H1 (cell line): Measurements from ENCODE around the gene XCL1. TPM values are rescaled to one million over a fixed set of nuclear protein-coding genes. Genes with fewer than 3 reads are reported as not detected.

Source experiments
- CTCF ChIA-PET: fragments of 300-600 bp; sonication (Branson Sonifier 250); formaldehyde crosslinking; loops from one replicate; lab custom pipeline; 2021; ENCODE audit not compliant: partially characterized antibody; lab: Charles Lee
- POLR2A ChIA-PET: fragments of 300-600 bp; sonication (Branson Sonifier 250); formaldehyde crosslinking; loops from one replicate; lab custom pipeline; 2021; ENCODE audit warnings: inconsistent platforms; ENCODE audit not compliant: partially characterized antibody; lab: Charles Lee
- DNase-seq, 2 experiments: peaks; one replicate each; pipeline versions ENCODE4 v3.0.0 to v3.0.0-alpha.2; 2010 to 2022; ENCODE audit warnings: low spot score in 2 of 2, low read depth in 1 of 2, mixed read lengths in 1 of 2
- FAIRE-seq: peaks from 2 replicates; lab custom pipeline; 2011; peaks lifted over from hg19 to GRCh38; lab: Jason Lieb, UNC
- H2AFZ ChIP-seq: 2 replicates; pipeline ENCODE4 v1.8.1; 2012; ENCODE audit warnings: low read length, inconsistent platforms
- H2AK5ac ChIP-seq: 2 replicates; pipeline ENCODE4 v1.6.1; 2013; ENCODE audit warnings: low read depth, low read length
- H2BK120ac ChIP-seq: replicated peaks from 2 replicates; pipeline ENCODE3; 2013; ENCODE audit warnings: low read depth, low read length, inconsistent platforms
- H2BK12ac ChIP-seq: 2 replicates; pipeline ENCODE4 v1.6.1; 2013; ENCODE audit warnings: low read depth, low read length
- H2BK15ac ChIP-seq: 2 replicates; pipeline ENCODE4 v1.6.1; 2013; ENCODE audit warnings: low read length
- H2BK20ac ChIP-seq: 2 replicates; pipeline ENCODE4 v1.6.1; 2013; ENCODE audit warnings: low read length
- H2BK5ac ChIP-seq: 2 replicates; pipeline ENCODE4 v1.6.1; 2013; ENCODE audit warnings: low read depth, low read length
- H3K14ac ChIP-seq: 2 replicates; pipeline ENCODE4 v1.6.1; 2013; ENCODE audit warnings: inconsistent platforms; ENCODE audit not compliant: insufficient read length
- H3K18ac ChIP-seq: 2 replicates; pipeline ENCODE4 v1.6.1; 2013; ENCODE audit warnings: low read length; ENCODE audit errors: extremely low read depth
- H3K23ac ChIP-seq: 2 replicates; pipeline ENCODE4 v1.6.1; 2013; ENCODE audit warnings: inconsistent platforms; ENCODE audit not compliant: insufficient read length
- H3K23me2 ChIP-seq: 2 replicates; pipeline ENCODE4 v1.6.1; 2013; ENCODE audit warnings: low read depth, low read length
- H3K27ac ChIP-seq: 2 replicates; pipeline ENCODE4 v1.6.1; 2011; ENCODE audit warnings: low read depth, low read length, inconsistent platforms
- H3K27me3 ChIP-seq, 4 experiments: replicated peaks in 1 of 4; 1 replicate in 1 of 4; 2 replicates in 3 of 4; pipeline versions ENCODE4 v1.6.1 to v1.8.1; 2011 to 2013; ENCODE audit warnings: low read length in 3 of 4, mild to moderate bottlenecking in 3 of 4, inconsistent platforms in 2 of 4, mixed read lengths in 2 of 4, moderate library complexity in 1 of 4; ENCODE audit not compliant: control insufficient read depth in 3 of 4, insufficient read depth in 3 of 4; ENCODE audit errors: extremely low read depth in 1 of 4
- H3K36me3 ChIP-seq, 4 experiments: 2 replicates each; pipeline versions ENCODE4 v1.6.1 to v1.8.1; 2011 to 2013; ENCODE audit warnings: mild to moderate bottlenecking in 4 of 4, low read length in 3 of 4, moderate library complexity in 2 of 4, control low read depth in 1 of 4, inconsistent platforms in 1 of 4; ENCODE audit not compliant: insufficient read depth in 4 of 4, control insufficient read depth in 2 of 4
- H3K4ac ChIP-seq: replicated peaks from 2 replicates; pipeline ENCODE3; 2013; ENCODE audit warnings: low read length, low read depth, mixed read lengths, inconsistent platforms; ENCODE audit not compliant: insufficient read length
- H3K4me1 ChIP-seq, 4 experiments: replicated peaks in 1 of 4; 1 replicate in 1 of 4; 2 replicates in 3 of 4; pipeline versions ENCODE4 v1.6.1 to v1.8.1; 2011 to 2013; ENCODE audit warnings: low read length in 3 of 4, inconsistent platforms in 2 of 4, mixed read lengths in 1 of 4; ENCODE audit not compliant: insufficient read depth in 4 of 4, control insufficient read depth in 3 of 4
- H3K4me2 ChIP-seq, 2 experiments: 2 replicates each; pipeline versions ENCODE4 v1.6.1 to v1.8.1; 2011 to 2013; ENCODE audit warnings: low read depth in 2 of 2, low read length in 2 of 2, control low read depth in 1 of 2, inconsistent platforms in 1 of 2, mild to moderate bottlenecking in 1 of 2; ENCODE audit not compliant: insufficient read depth in 1 of 2
- H3K4me3 ChIP-seq, 4 experiments: fragments of 200-600, 300-600 bp in 1 of 4; sonication (generic), shearing (Covaris generic), sonication (Bioruptor Twin) in 1 of 4; 2 replicates each; pipeline versions ENCODE4 v1.5.1 to v1.8.1; 2011 to 2016; ENCODE audit warnings: low read length in 4 of 4, low read depth in 3 of 4, control low read depth in 2 of 4, inconsistent platforms in 2 of 4, mild to moderate bottlenecking in 2 of 4, mixed read lengths in 1 of 4, moderate library complexity in 1 of 4; ENCODE audit not compliant: insufficient read depth in 2 of 4; ENCODE audit errors: extremely low read depth in 1 of 4
- H3K56ac ChIP-seq: replicated peaks from 2 replicates; pipeline ENCODE3; 2013; ENCODE audit warnings: low read depth, mild to moderate bottlenecking, mixed read lengths, low read length, inconsistent platforms; ENCODE audit not compliant: insufficient read length
- H3K79me1 ChIP-seq: 2 replicates; pipeline ENCODE4 v1.6.1; 2013; ENCODE audit warnings: low read depth, low read length, control low read depth
- H3K79me2 ChIP-seq, 2 experiments: 2 replicates each; pipeline versions ENCODE4 v1.6.1 to v1.8.1; 2012 to 2013; ENCODE audit warnings: low read length in 2 of 2, mild to moderate bottlenecking in 2 of 2, inconsistent platforms in 1 of 2; ENCODE audit not compliant: insufficient read depth in 2 of 2, control insufficient read depth in 1 of 2
- H3K9ac ChIP-seq, 4 experiments: replicated peaks in 1 of 4; 1 replicate in 1 of 4; 2 replicates in 3 of 4; pipeline versions ENCODE4 v1.6.1 to v1.8.1; 2011 to 2013; ENCODE audit warnings: low read depth in 3 of 4, low read length in 3 of 4, control low read depth in 2 of 4, mild to moderate bottlenecking in 2 of 4, moderate library complexity in 2 of 4, inconsistent platforms in 1 of 4; ENCODE audit errors: extremely low read depth in 1 of 4
- H3K9me3 ChIP-seq, 2 experiments: 2 replicates each; pipeline versions ENCODE4 v1.6.1 to v1.8.1; 2012 to 2013; ENCODE audit warnings: mild to moderate bottlenecking in 2 of 2, moderate library complexity in 2 of 2, control low read depth in 1 of 2, inconsistent platforms in 1 of 2, low read depth in 1 of 2, low read length in 1 of 2, mixed read lengths in 1 of 2; ENCODE audit not compliant: insufficient read depth in 2 of 2
- H4K20me1 ChIP-seq, 2 experiments: replicated peaks in 1 of 2; 2 replicates each; pipeline versions ENCODE3 to v1.8.1; 2011 to 2013; ENCODE audit warnings: inconsistent platforms in 2 of 2, low read length in 2 of 2, mild to moderate bottlenecking in 1 of 2; ENCODE audit not compliant: insufficient read depth in 2 of 2, control insufficient read depth in 1 of 2
- H4K5ac ChIP-seq: 2 replicates; pipeline ENCODE4 v1.6.1; 2013; ENCODE audit warnings: low read length, low read depth, mixed read lengths, inconsistent platforms; ENCODE audit not compliant: insufficient read length
- H4K8ac ChIP-seq: 2 replicates; pipeline ENCODE4 v1.8.0; 2013; ENCODE audit warnings: mild to moderate bottlenecking, moderate library complexity, low read length, inconsistent platforms; ENCODE audit not compliant: insufficient read depth; ENCODE audit errors: extremely low read depth
- H4K91ac ChIP-seq: replicated peaks from 2 replicates; pipeline ENCODE3; 2013; ENCODE audit warnings: low read length, mixed read lengths, inconsistent platforms; ENCODE audit not compliant: insufficient read length
- ASH2L ChIP-seq: fragments of 200-600, 300-600 bp; sonication (generic); IDR thresholded peaks from one replicate; pipeline ENCODE4 v1.7.1; 2017; ENCODE audit warnings: low read length
- BRCA1 ChIP-seq: IDR thresholded peaks from 2 replicates; pipeline ENCODE4 v1.6.1; 2012; ENCODE audit warnings: low read depth, low read length, improper control_type of control experiment
- CHD2 ChIP-seq: IDR thresholded peaks from 2 replicates; pipeline ENCODE4 v1.6.1; 2012; ENCODE audit warnings: low read length, improper control_type of control experiment
- HDAC6 ChIP-seq: IDR thresholded peaks from one replicate; pipeline ENCODE4 v1.7.1; 2012; ENCODE audit warnings: low read depth, mild to moderate bottlenecking, inconsistent platforms, low read length, moderate library complexity
- KDM1A ChIP-seq: fragments of 200-600, 300-600 bp; sonication (generic); IDR thresholded peaks from 2 replicates; pipeline ENCODE4 v1.7.1; 2016; ENCODE audit warnings: mild to moderate bottlenecking, low read length, borderline replicate concordance
- SAP30 ChIP-seq: fragments of 300-600 bp; sonication (generic); IDR thresholded peaks from 2 replicates; pipeline ENCODE4 v1.7.1; 2012; ENCODE audit warnings: low read length, moderate library complexity, mild to moderate bottlenecking, inconsistent platforms; ENCODE audit not compliant: insufficient read depth, insufficient replicate concordance
- SP1 ChIP-seq: IDR thresholded peaks from 2 replicates; pipeline ENCODE4 v1.6.1; 2011; ENCODE audit warnings: low read depth, low read length
- WGBS, 2 experiments: shearing (Covaris generic) in 1 of 2; methylation state at CpG; one replicate each; pipeline versions ENCODE4 v1.1.6 to v1.1.7; 2013 to 2015; ENCODE audit warnings: low lambda C conversion rate in 2 of 2, mixed read lengths in 2 of 2, inconsistent platforms in 1 of 2, low coverage in 1 of 2, missing lambda C conversion rate in 1 of 2; ENCODE audit not compliant: insufficient replicate concordance in 2 of 2, insufficient coverage in 1 of 2, insufficient read length in 1 of 2; ENCODE audit errors: extremely low coverage in 1 of 2, missing lambda C conversion rate in 1 of 2; 5-methylcytosine and 5-hydroxymethylcytosine counted together
- polyA plus RNA-seq, 7 experiments: library from polyadenylated mRNA; depleted of rRNA in 3 of 7; stranded (reverse) in 5 of 7; unstranded in 2 of 7; fragments of >200 nt in 5 of 7; fragments of 200-250 nt in 2 of 7; gene quantifications; 1 replicate in 5 of 7; 2 replicates in 1 of 7; 4 replicates in 1 of 7; pipeline versions ENCODE4 v1.2.1 to v1.2.3, GENCODE V29; 2011 to 2013; ENCODE audit warnings: missing spikeins in 2 of 7, mixed read lengths in 2 of 7
- total RNA-seq: library from RNA; stranded (reverse); fragmentation: NEBNext Ultra II Directional; extraction: Animal tissue kit (Norgen Biotek cat#: 25700); gene quantifications from 2 replicates; pipeline ENCODE4 v1.2.1, GENCODE V29; 2021

Gene XCL1
- total and polyA plus RNA-seq, 2 of the 8 experiments (the other 6 are each of a cell fraction or from before 2014, with no cell fraction given), result 0.39 to 0.63 TPM

- Histone ChIP-seq H3K4me1 (no peaks in the 10 kb centered on the region), H4K8ac (no peak overlapping the region), H3K14ac (no peak overlapping the region), H3K36me3 (no peaks in the 10 kb centered on the region; a peak in 1 of 8 replicates), H3K23ac (no peak overlapping the region), H2BK5ac (no peak overlapping the region), H3K18ac (no peak overlapping the region), H4K91ac (no peak overlapping the region), H3K79me2 (no peaks in the 10 kb centered on the region), H2BK120ac (no peak overlapping the region), H3K4me2 (no peak overlapping the region), H3K9ac (no peak overlapping the region), H3K27me3 (no peaks in the 10 kb centered on the region), H3K23me2 (no peaks in the 10 kb centered on the region; the same call in 1 of the 2 replicates), H3K27ac (no peak overlapping the region), H3K79me1 (no peaks in the 10 kb centered on the region), H3K4ac (no peak overlapping the region), H4K20me1 (no peaks in the 10 kb centered on the region), H2BK20ac (no peak overlapping the region), H2AFZ (no peak overlapping the region), H3K56ac (no peak overlapping the region), H2AK5ac (no peak overlapping the region), H2BK15ac (no peak overlapping the region), H3K4me3 (no peak overlapping the region), H2BK12ac (no peak overlapping the region), H3K9me3 (no peaks in the 10 kb centered on the region), H4K5ac (no peak overlapping the region)
- CTCF ChIA-PET, result no interaction called here
- no peak for DNase-seq
- 86% methylated on average over 2 of the region's 2 CpGs; no CpG with 5 or more reads in 1 of the 2 experiments for WGBS, 2 experiments
- no peak for FAIRE-seq
- TF ChIP-seq HDAC6, result no peak
- no peak for TF ChIP-seq SAP30
- no peak for TF ChIP-seq KDM1A
- no peak for TF ChIP-seq ASH2L
- no peak for TF ChIP-seq BRCA1
- no peak for TF ChIP-seq CHD2
- no peak for TF ChIP-seq SP1
- POLR2A ChIA-PET, result no interaction called here
These were observed 12.8 kb downstream of the XCL1 start for GRCh38 chr1:168589167-168589566.
